ENCODE results near the gene SELENOV.

Gene SELENOV

GRCh38 chr19:39481229-39481545 is 33.8 kb upstream of the SELENOV start (continued):
- TF ChIP-seq ZNF280D (tag by site-specific recombination; IDR thresholded peaks at IDR 0.05) = no peak
- no peak for TF ChIP-seq YY1 (tag by site-specific recombination; IDR thresholded peaks at IDR 0.05)
- TF ChIP-seq KLF1 (tag by site-specific recombination; IDR thresholded peaks at IDR 0.05) = no peak
- no peak for TF ChIP-seq ZSCAN30 (tag by site-specific recombination; IDR thresholded peaks at IDR 0.05)
- TF ChIP-seq SALL2 (tag by site-specific recombination; IDR thresholded peaks at IDR 0.05; ENCODE audit: borderline replicate concordance) = no peak
- no peak for TF ChIP-seq ZNF274 (IDR thresholded peaks at IDR 0.05; ENCODE audit: low read length)
- 0 out of 2 replicates have a peak, but pooled peaks have one; percentile 30 for TF ChIP-seq ZNF274 (tag by site-specific recombination; IDR thresholded peaks at IDR 0.05; ENCODE audit: borderline replicate concordance)

- POLR2A ChIA-PET = interaction anchor here (0.9 to 1.6 kb wide), 7 partner anchors 17 to 51 kb away, joined by 3 to 7 read pairs (median 5); partner anchors contain the start of genes DLL3, EID2B and RPS16
- Histone ChIP-seq H3K4me1 (ENCODE audit: control insufficient read depth, insufficient read depth, low read length) (peaks cover 15% of the 10 kb centered on the region), H3K27ac (ENCODE audit: extremely low read depth, low read depth, low read length) (peak overlapping the region; percentile 88), H3K36me3 (ENCODE audit: control insufficient read depth in 2 of 2, insufficient read depth in 1 of 2, low read length in 2 of 2) (peaks cover 41 to 61% of the 10 kb centered on the region in 2 experiments), H3K4me3 (ENCODE audit: low read depth, low read length) (peak overlapping the region; percentile 65), H3K9me3 (ENCODE audit: control insufficient read depth, insufficient read depth, low read depth, low read length) (no peaks in the 10 kb centered on the region)
- CTCF ChIA-PET = interaction anchor here (0.8 to 1.1 kb wide), 5 partner anchors 14 to 58 kb away, joined by 3 to 6 read pairs (median 3); partner anchors contain the start of genes EID2 and EID2B
- no peak for TF ChIP-seq KLF9 (tag by site-specific recombination; IDR thresholded peaks at IDR 0.05; ENCODE audit: low read depth)
- TF ChIP-seq ZSCAN30 (tag by site-specific recombination; IDR thresholded peaks at IDR 0.05) = no peak
- TF ChIP-seq ZNF560 (tag by site-specific recombination; IDR thresholded peaks at IDR 0.05; ENCODE audit: borderline replicate concordance) = no peak
- TF ChIP-seq HOXC10 (CRISPR knock-in tag; IDR thresholded peaks at IDR 0.05) = no peak
- no peak for TF ChIP-seq ZNF155 (tag by site-specific recombination; IDR thresholded peaks at IDR 0.05)
- no peak for TF ChIP-seq ZNF292 (tag by site-specific recombination; IDR thresholded peaks at IDR 0.05; ENCODE audit: borderline replicate concordance, low read depth)
- TF ChIP-seq ATF2 (tag by site-specific recombination; IDR thresholded peaks at IDR 0.05; ENCODE audit: low read depth) = no peak
- no peak for TF ChIP-seq ZNF501 (tag by site-specific recombination; IDR thresholded peaks at IDR 0.05)
- no peak for TF ChIP-seq ZNF707 (tag by site-specific recombination; IDR thresholded peaks at IDR 0.05)
- no peak for TF ChIP-seq ZNF518A (tag by site-specific recombination; conservative IDR thresholded peaks at IDR 0.05; ENCODE audit: low read depth)
- no peak for TF ChIP-seq ZNF596 (tag by site-specific recombination; IDR thresholded peaks at IDR 0.05)
- TF ChIP-seq GLIS1 (tag by site-specific recombination; IDR thresholded peaks at IDR 0.05) = no peak
- no peak for TF ChIP-seq ZNF76 (tag by site-specific recombination; IDR thresholded peaks at IDR 0.05; ENCODE audit: borderline replicate concordance, low read depth)
- no peak for TF ChIP-seq ZNF404 (tag by site-specific recombination; IDR thresholded peaks at IDR 0.05)
- TF ChIP-seq BCL11A (tag by site-specific recombination; IDR thresholded peaks at IDR 0.05; ENCODE audit: low read depth) = no peak
- no peak for TF ChIP-seq ZSCAN4 (tag by site-specific recombination; IDR thresholded peaks at IDR 0.05)
- no peak for TF ChIP-seq ZNF785 (tag by site-specific recombination; IDR thresholded peaks at IDR 0.05)
- no peak for TF ChIP-seq ZNF610 (tag by site-specific recombination; IDR thresholded peaks at IDR 0.05; ENCODE audit: borderline replicate concordance)
Measured at GRCh38 chr19:39481676-39482075, 33.3 kb upstream of the SELENOV start.
